Measurements from ENCODE around the gene CDKN1B. TPM values are rescaled to one million over a fixed set of nuclear protein-coding genes. Genes with fewer than 3 reads are reported as not detected.

The CDKN1B gene
- total and polyA plus RNA-seq, 2 of the 13 experiments (the other 11 are each of a cell fraction or from before 2014, with no cell fraction given), result 20.1 to 37.2 TPM

GRCh38 chr12:12714276-12715021, 2.7 kb upstream of the CDKN1B start (continued):
- TF ChIP-seq ZNF609 (CRISPR knock-in tag; IDR thresholded peaks at IDR 0.05; ENCODE audit: borderline replicate concordance) (no peak), REST (IDR thresholded peaks at IDR 0.05; ENCODE audit: borderline replicate concordance in 1 of 2, low read depth in 1 of 2, low read length in 2 of 2) (0 out of 4 replicates have a peak, but pooled peaks of 1 of the 2 experiments have one; percentile 5), ZNF550 (CRISPR knock-in tag; IDR thresholded peaks at IDR 0.05; ENCODE audit: borderline replicate concordance) (0 out of 2 replicates have a peak, but pooled peaks have one; percentile 26), ZNF432 (CRISPR knock-in tag; IDR thresholded peaks at IDR 0.05; ENCODE audit: borderline replicate concordance) (no peak), KAT8 (CRISPR knock-in tag; IDR thresholded peaks at IDR 0.05) (peak; percentile 48), ZNF660 (CRISPR knock-in tag; IDR thresholded peaks at IDR 0.05; ENCODE audit: borderline replicate concordance, low read depth) (no peak), ASH2L (IDR thresholded peaks at IDR 0.05; ENCODE audit: insufficient read length, low read depth, low read length) (peak; percentile 21), MTF1 (CRISPR knock-in tag; IDR thresholded peaks at IDR 0.05) (no peak), HOXA7 (CRISPR knock-in tag; IDR thresholded peaks at IDR 0.05) (no peak), HMGXB4 (CRISPR knock-in tag; IDR thresholded peaks at IDR 0.05; ENCODE audit: borderline replicate concordance in 1 of 2, low read depth in 1 of 2) (peak; percentile 29 to 71; a peak in 2 of 4 replicates), RAD21 (CRISPR knock-in tag; IDR thresholded peaks at IDR 0.05) (no peak), ZNF570 (CRISPR knock-in tag; IDR thresholded peaks at IDR 0.05; ENCODE audit: borderline replicate concordance) (no peak), ZNF138 (CRISPR knock-in tag; IDR thresholded peaks at IDR 0.05; ENCODE audit: low read depth) (no peak), ATF1 (CRISPR knock-in tag; IDR thresholded peaks at IDR 0.05) (peak; percentile 26; the same call in 1 of the 2 replicates), SIN3B (IDR thresholded peaks at IDR 0.05; ENCODE audit: low read length) (no peak), CSRNP2 (CRISPR knock-in tag; conservative IDR thresholded peaks at IDR 0.05; ENCODE audit: low read depth) (no peak)
